ENCODE data around the gene TREX2.

The TREX2 gene

DNA sequence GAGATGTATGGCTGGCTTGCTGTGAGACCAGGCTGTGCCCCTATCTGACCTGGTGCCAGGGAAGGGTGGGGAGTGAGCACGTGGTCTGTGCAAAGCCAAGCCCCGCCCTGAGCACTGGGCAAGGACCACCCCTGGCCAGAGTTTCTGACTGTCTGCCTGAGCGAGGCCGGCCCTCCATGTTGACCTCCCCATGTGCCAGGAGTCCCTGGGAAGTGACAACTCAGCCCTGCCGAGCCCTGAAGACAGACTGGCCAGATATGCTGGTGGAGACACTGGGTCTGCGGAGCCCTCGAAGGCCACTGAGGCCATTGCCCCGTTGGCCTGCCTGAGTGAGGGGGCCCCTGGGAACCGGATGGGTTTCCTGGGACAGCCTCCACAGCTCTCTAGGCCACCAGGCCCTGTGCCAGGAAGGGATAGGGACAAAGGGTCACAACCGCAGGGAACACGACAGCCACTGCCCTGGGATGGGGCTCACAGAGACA is 41.8 kb upstream of the TREX2 start:
- Histone ChIP-seq H3K9me3 (no peaks in the 10 kb centered on the region), H3K36me3 (no peaks in the 10 kb centered on the region), H3K27me3 (no peaks in the 10 kb centered on the region), H3K4me1 (peaks cover 8 to 93% (median 74%) of the 10 kb centered on the region in 4 donors), H3K4me3 (peak overlapping the region; percentile 24 to 29), H3K27ac (peak overlapping the region; percentile 80 to 88)
- DNase-seq: peak; percentile 61 to 93
- no peak for TF ChIP-seq CTCF (IDR thresholded peaks at IDR 0.05)
- intact Hi-C loops (cut with DNase I; ENCODE audit: low total_unique reads): no loop called here

GRCh38 chrX:153486171-153486570 is 40.3 kb upstream of the TREX2 start:
- Histone ChIP-seq H3K27me3 (no peaks in the 10 kb centered on the region), H3K4me1 (peaks cover 8 to 80% (median 67%) of the 10 kb centered on the region in 4 donors), H3K27ac (peak overlapping the region; percentile 80 to 88), H3K9me3 (no peaks in the 10 kb centered on the region), H3K4me3 (peak overlapping the region in 1 of 2 donors; percentile 29), H3K36me3 (no peaks in the 10 kb centered on the region)
- no peak for TF ChIP-seq CTCF (IDR thresholded peaks at IDR 0.05)
- intact Hi-C loops (cut with DNase I; ENCODE audit: low total_unique reads): no loop called here
- DNase-seq: no peak

- TF ChIP-seq CTCF (IDR thresholded peaks at IDR 0.05): no peak
- intact Hi-C loops (cut with DNase I; ENCODE audit: low total_unique reads): no loop called here
- Histone ChIP-seq H3K4me1 (peaks cover 8 to 74% (median 64%) of the 10 kb centered on the region in 4 donors), H3K36me3 (no peaks in the 10 kb centered on the region), H3K4me3 (no peak overlapping the region), H3K27ac (peak overlapping the region; percentile 80 to 88), H3K27me3 (no peaks in the 10 kb centered on the region), H3K9me3 (no peaks in the 10 kb centered on the region)
- no peak for DNase-seq
These were observed 39.7 kb upstream of the TREX2 start for GRCh38 chrX:153485396-153486080.

GRCh38 chrX:153482376-153483015 is 36.6 kb upstream of the TREX2 start:
- peaks cover 0 to 52% (median 40%) of the 10 kb centered on the region in 4 donors for H3K4me1 ChIP-seq
- H3K27me3 ChIP-seq: no peaks in the 10 kb centered on the region
- H3K36me3 ChIP-seq: no peaks in the 10 kb centered on the region
- TF ChIP-seq CTCF (IDR thresholded peaks at IDR 0.05): no peak
- DNase-seq: no peak
- peak overlapping the region in 1 of 2 donors; percentile 88 for H3K27ac ChIP-seq
- H3K9me3 ChIP-seq: no peaks in the 10 kb centered on the region
- intact Hi-C loops (cut with DNase I; ENCODE audit: low total_unique reads): no loop called here
- no peak overlapping the region for H3K4me3 ChIP-seq

GRCh38 chrX:153481043-153481442 is 35.2 kb upstream of the TREX2 start:
- TF ChIP-seq CTCF (IDR thresholded peaks at IDR 0.05): no peak
- intact Hi-C loops (cut with DNase I; ENCODE audit: low total_unique reads): no loop called here

More at GRCh38 chrX:153481043-153481442, 35.2 kb upstream of the TREX2 start:
- Histone ChIP-seq H3K27me3 (no peaks in the 10 kb centered on the region), H3K36me3 (no peaks in the 10 kb centered on the region), H3K4me1 (peaks cover 0 to 52% (median 42%) of the 10 kb centered on the region in 4 donors), H3K9me3 (no peaks in the 10 kb centered on the region), H3K4me3 (no peak overlapping the region), H3K27ac (no peak overlapping the region)
- no peak for DNase-seq

All from tibial artery (tissue), 4 donors.